SHP77 (cell line): Measurements from ENCODE around the gene ADGRD1.

Experiments used
- DNase-seq, 2 experiments: peaks; one replicate each; lab custom pipeline; 2025; lab: John Stamatoyannopoulos, UW

ADGRD1 gene

GRCh38 chr12:131074221-131075083 lies 120.7 kb downstream of the ADGRD1 start:
- DNase-seq: no peak

GRCh38 chr12:131075194-131075593 lies 121.5 kb downstream of the ADGRD1 start:
- DNase-seq: no peak

GRCh38 chr12:131075611-131076010 lies 121.9 kb downstream of the ADGRD1 start:
- no peak for DNase-seq

GRCh38 chr12:131076296-131076695 lies 122.6 kb downstream of the ADGRD1 start:
- DNase-seq: no peak

GRCh38 chr12:131076791-131077747 lies 123.4 kb downstream of the ADGRD1 start:
- DNase-seq: no peak

- no peak for DNase-seq
Observed at GRCh38 chr12:131077931-131078391, 124.3 kb downstream of the ADGRD1 start.

GRCh38 chr12:131082290-131083194 lies 128.8 kb downstream of the ADGRD1 start:
- DNase-seq: no peak

- no peak for DNase-seq
Observed at GRCh38 chr12:131084341-131085011, 130.8 kb downstream of the ADGRD1 start.

GRCh38 chr12:131085125-131085815 lies 131.6 kb downstream of the ADGRD1 start:
- no peak for DNase-seq

- DNase-seq: no peak
Observed at GRCh38 chr12:131085816-131086591, 132.3 kb downstream of the ADGRD1 start.

- DNase-seq: no peak
Observed at GRCh38 chr12:131087302-131087818, 133.7 kb downstream of the ADGRD1 start.

GRCh38 chr12:131087991-131088700 lies 134.4 kb downstream of the ADGRD1 start:
- no peak for DNase-seq

- no peak for DNase-seq
Observed at GRCh38 chr12:131088701-131089530, 135.2 kb downstream of the ADGRD1 start.

- no peak for DNase-seq
Observed at GRCh38 chr12:131089531-131090273, 136.0 kb downstream of the ADGRD1 start.

- DNase-seq: no peak
Observed at GRCh38 chr12:131090274-131091210, 136.8 kb downstream of the ADGRD1 start.

GRCh38 chr12:131091413-131091975 lies 137.8 kb downstream of the ADGRD1 start:
- no peak for DNase-seq
